NCI-H2107 (cell line): ENCODE measurements around the gene JAM3.

Experiments
- DNase-seq: peaks from one replicate; lab custom pipeline; 2025; lab: John Stamatoyannopoulos, UW

JAM3 gene

DNA sequence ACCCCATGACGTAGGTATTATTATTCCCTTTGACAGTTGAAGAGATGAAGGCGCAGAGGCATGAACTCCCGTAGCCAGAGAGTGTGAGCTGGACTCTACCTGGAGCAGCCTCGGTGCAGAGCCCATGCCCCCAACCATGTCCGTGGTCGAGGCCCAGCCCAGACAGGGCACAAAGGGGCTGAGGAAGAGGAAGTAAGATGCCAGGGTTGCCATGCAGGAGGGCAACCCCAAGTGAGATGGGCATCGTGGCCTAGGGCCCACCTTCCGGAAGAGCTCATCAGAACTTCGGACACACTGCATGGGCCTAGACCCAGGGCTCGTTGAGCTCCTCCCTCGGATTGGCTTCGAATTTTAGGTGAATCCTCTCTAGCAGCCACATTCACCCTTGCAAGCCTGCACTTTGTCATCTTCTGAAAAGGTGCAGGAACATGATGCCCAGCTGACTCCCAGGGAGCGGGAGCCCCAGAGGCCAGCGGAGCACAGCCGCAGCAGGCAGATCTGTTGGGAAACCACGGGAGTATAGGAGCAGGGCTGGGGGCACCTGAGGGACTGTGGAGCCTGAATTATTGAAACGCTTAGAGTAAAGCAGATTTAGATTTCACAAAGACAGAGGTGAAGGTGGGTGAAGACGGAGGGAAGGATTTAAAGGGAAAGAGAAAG lies 29.0 kb upstream of the JAM3 start:
- DNase-seq = no peak

DNA sequence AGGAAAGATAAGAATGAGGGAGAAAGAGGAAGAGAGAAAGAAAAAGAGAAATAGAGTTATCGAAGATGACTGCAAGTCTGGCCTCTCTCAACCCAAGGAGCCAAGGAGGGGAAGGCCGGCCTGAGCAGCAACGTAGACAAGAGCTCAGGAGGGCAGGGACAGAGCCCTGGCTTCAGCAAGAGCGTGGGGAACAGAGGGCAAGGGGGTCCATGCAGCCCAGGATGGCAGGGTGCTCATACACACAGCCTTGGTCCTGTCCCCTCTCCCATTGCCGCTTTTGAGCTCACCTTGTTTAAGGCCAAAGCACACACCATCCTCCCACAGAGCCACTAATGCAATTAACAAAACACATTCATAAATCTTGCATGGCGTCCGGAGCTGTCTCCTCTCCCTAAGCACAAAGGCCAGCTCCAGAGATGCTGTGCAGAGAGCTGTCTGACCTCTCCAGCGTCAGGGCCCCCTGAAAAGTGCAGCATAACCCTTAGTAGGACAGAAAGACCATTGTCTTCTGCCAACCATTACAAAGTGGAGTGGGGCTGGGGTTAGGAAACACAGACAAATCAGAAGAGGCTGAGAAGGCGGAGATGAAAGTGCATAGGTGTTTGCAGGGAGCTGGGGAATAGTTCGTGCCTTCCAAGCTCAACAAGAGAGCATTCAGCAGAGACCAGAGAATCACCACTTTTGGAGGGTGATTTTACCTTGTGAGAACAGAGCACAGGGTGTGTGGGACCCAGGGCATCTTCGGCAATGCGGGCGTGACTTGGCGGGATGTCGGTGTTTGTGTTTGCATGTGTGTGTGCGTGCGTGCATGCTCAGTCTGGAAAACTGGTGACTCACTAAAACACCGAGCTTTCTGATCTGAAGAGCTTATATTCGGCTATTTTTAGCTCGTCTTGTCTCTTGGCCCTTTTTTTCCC lies 28.2 kb upstream of the JAM3 start:
- no peak for DNase-seq

DNA sequence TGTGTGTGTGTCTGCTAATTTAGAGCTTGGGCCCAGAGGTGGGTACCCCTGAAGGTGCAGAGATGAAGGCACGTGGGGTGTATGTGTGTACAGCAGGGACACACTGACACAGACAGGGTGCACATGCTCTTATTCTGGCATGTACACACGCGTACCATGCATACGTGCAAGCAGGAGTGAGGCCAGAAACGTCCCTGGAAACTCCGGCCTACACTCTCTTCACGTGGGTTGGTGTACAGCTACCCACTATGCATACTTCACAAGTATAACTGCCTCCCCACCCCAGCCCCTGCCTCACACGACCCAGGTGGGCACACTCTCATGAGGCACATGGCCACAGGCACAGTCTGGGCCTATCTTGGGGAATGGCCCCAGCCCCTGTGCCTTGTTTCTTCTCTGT lies 27.5 kb upstream of the JAM3 start:
- no peak for DNase-seq

- no peak for DNase-seq
Observed at GRCh38 chr11:134041791-134042696, 26.8 kb upstream of the JAM3 start.

GRCh38 chr11:134043821-134044420 lies 25.0 kb upstream of the JAM3 start:
- DNase-seq = no peak

DNA sequence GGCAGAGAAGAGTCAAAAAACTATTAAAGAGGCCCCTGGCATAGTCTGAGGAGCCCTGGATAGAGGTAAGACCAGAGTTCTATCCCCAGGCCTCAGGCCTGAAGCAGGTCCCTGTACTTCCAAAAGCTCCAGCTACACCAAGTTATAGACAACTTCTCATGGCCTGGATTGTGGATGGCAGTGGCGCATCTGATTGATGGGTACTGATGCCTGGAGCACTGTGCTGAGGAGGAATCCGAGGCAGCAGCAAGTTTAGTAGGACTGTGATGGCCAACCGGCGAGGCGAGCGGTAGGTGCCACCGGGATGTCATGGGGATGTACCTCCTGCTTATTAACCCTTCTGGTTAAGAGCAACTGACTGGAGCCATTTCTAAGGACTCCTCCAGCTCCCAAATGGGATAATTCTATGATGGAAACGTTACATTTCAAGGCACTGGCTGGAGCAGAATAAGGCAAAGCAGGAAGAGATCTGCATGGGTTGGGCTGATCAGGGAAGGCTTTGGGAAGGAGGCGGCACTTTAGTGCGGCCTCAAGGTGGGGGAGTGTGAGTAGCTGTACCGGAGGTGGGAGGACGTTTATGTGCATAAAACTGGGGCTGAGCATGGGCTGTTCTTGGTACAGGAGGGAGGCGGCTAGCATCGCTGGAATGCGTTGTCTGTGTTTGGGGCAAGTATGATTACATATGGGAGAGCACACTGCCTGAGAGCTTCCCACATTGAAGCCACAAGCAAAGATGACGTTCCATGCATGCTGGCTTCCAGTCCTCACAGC lies 24.2 kb upstream of the JAM3 start:
- no peak for DNase-seq

GRCh38 chr11:134045799-134046635 lies 22.9 kb upstream of the JAM3 start:
- peak; percentile 56 for DNase-seq

DNA sequence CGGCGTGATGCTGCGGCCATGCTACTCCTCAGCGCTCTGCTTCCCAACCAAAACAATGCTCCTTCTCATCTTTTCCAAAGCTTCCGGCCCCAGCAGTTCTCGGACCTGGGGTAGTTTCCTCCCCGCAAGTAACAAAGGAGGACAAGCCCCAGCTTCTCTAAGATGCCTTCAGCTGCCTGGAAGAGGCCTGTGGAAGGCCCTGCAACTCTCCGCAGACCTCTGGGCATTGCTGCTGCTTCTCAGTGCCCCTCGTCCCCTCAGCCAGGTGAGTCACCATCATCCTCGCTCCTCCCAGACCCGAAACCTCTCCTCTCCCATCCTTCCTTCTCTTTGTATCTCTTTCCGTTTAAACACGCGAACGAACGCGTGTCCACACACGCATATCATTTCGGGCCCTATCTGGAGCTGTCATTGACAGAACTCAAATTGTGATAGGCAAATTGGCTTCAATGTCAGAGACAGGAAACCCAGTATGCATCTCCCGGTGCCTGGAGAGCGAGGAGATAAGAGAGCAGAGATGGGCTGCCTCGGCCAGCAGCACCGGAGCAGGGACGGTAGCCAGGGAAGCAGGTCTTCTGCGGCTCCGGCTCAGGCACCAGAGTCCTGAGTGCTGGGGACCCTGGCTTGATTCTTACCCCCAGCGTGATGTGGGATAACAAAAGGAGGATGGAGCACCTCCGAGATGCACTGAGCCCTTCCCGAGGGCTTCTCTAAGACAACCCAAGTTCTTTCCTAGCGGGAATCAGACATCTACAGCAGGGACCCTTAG lies 22.0 kb upstream of the JAM3 start:
- DNase-seq = no peak

- no peak for DNase-seq
Observed at GRCh38 chr11:134047586-134047999, 21.3 kb upstream of the JAM3 start.

DNA sequence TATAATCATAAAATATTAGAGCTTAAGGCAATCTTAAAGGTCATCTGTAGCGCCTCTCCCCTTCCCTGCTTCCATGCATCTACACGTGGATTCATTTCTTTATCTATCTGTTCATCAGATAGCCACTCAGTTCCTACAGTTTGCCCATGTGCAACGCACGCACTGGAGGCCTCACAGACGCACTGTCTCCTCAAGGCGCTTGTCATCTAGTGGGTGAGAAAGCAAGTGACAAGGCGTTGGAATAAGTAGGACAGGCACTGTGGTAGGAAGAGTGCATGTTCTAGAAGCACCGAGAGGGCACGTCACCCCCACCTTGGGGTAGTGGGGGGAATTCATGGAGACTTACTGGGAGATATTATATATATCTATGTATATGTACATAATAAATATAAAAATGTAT lies 20.8 kb upstream of the JAM3 start:
- DNase-seq = no peak

- DNase-seq = no peak
Observed at GRCh38 chr11:134049303-134049702, 19.6 kb upstream of the JAM3 start.

DNA sequence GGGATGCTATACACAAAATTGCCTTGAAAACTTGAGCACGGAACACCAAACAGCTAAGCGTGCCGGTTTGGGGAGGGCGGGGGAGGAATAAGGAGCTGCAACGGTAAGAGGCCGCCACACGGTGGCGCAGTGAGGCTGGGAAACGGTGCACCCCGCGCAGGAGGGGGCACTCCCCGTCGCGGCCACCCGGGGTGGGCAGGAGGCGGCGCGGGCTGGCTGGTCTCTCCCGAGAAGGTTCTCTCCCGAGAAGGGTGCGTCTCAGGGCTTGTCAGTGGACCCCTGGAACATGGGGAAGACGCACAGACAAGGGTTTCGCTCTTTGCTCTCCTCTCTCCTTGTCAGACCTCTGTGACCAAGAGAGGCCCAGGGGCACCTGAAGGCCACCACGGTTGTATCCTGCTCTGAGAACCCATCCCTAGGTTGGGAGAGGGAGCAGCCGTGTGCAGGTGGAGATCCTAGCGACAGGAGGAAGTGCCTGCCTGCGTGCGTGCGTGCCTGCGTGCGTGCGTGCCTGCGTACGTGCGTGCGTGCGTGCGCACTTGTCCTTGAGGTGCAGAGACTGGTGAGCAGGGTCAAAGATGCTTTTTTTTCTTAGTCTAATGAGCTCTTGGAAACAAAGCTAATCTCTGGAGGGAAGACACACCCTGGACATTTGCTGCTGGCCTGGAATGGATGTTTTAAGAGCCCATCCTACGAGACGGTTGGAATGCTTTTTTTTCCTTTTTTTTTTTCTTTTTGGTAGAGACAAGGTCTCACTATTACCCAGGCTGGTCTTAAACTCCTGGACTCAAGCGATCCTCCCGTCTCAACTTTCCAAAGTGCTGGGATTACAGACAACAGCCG lies 18.1 kb upstream of the JAM3 start:
- DNase-seq = peak; percentile 53

DNA sequence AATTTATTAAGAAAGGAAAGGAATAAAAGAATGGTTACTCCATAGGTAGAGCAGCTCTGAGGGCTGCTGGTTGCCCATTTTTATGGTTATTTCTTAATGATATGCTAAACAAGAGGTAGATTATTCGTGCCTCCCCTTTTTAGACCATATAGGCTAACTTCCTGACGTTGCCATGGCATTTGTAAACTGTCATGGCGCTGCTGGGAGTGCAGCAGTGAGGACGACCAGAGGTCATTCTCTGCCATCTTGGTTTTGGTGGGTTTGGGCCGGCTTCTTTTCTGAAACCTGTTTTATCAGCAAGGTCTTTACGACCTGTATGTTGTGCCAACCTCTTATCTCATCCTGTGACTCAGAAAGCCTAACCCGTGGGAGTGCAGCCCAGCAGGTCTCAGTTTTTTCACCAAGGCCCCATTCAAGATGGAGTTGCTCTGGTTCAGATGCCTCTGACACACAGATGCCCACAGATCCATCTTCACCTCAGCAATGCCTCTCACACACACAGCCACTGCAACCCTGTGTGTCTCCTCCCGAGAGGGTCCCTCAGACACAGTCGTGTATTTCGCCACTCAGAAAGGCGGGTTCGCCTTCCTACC lies 16.4 kb upstream of the JAM3 start:
- DNase-seq = no peak

DNA sequence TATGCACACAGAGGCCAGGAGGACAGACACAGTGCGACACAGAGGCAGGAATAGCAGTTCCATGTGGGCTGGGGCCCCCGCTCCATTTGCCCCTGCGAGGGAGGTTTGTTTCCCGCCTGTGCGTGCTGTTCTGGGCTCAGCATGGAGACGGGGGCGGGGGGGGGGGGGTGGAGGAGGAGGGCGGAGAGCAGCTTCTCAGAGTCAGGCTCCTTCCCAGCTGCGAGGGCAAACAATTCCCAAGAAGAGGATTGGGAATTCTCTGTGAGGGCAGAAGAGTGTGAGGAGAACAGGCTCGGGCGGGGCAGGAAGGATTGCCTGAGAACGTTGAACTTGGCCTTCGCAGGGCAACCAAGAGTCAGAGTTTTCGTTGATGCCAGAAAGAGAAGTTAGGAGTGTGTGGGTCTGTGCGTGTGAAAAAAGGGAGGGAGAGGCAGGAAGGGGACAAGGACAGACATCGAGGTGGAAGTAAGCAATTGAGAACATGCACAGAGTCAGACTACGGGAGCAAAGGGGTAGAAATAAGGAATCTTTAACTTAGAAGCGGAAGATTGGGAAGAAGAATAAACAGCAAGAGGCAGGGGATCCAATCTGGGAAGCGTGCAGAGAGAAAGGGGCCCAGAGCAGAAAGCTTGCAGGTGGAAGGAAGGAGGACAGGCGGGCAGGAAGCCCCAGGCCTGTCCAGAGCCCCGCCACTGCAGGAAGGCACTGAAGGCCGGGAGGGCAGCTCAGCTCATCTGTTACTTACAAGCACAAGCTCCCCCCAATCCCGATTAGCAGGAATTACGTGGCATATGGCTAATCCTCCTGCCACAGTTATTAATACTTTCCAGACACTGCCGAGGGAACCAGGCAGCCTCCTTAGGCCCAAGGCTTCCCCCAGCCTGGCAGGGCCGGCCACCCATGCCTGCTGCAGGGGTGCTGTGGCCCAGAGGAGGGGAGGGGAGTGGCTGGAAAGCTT lies 15.6 kb upstream of the JAM3 start:
- no peak for DNase-seq

GRCh38 chr11:134055029-134055428 lies 13.8 kb upstream of the JAM3 start:
- DNase-seq = no peak

GRCh38 chr11:134060316-134060715 lies 8.6 kb upstream of the JAM3 start:
- no peak for DNase-seq
